Measurements from ENCODE around the gene MLF2. TPM values are rescaled to one million over a fixed set of nuclear protein-coding genes. Genes with fewer than 3 reads are reported as not detected.
A peak's percentile ranks its signal among the peaks of the same experiment; 100 is the strongest.

The MLF2 gene
- total RNA-seq: 100 to 1,000 TPM; 122 to 181 (median 151) TPM

GRCh38 chr12:6752921-6753771 is at the start of gene MLF2:
Gene MLF2, minus strand, starts transcription at chr12:6753141. Its CDS starts 807 bp downstream, at chr12:6752334.
- peak within 1 kb of the TSS; percentile 73 to 99 (median 92) for H3K4me3 ChIP-seq
- H3K4me1 ChIP-seq (replicated peaks in 1 of 2): peaks cover 12 to 13% of the 10 kb centered on the region in 2 donors
- in situ Hi-C loops (cut with MboI; ENCODE audit: low pct_unique_long_range_greater_than_20kb in 2 of 9, low sequenced_read_pairs in 9 of 9, unreplicated experiment in 9 of 9): no loop called here
- peak; percentile 85 to 90 (median 88) for ATAC-seq (replicated peaks in 6 of 8)
- peak within 1 kb of the TSS; percentile 97 to 98 for H3K27ac ChIP-seq
- 0% methylated on average over 1 to 4 of the region's 62 CpGs; no CpG with 5 or more reads in 6 of the 10 experiments for WGBS, 10 experiments

- H3K4me3 ChIP-seq: no peak overlapping the region
- no peaks in the 10 kb centered on the region for H3K4me1 ChIP-seq (replicated peaks in 1 of 2)
- ATAC-seq (replicated peaks in 6 of 8): no peak
- 68 to 100% (median 87%) methylated on average over 1 to 5 of the region's 5 CpGs for WGBS, 10 experiments
- no peak overlapping the region for H3K27ac ChIP-seq
- in situ Hi-C loops (cut with MboI; ENCODE audit: low pct_unique_long_range_greater_than_20kb in 2 of 9, low sequenced_read_pairs in 9 of 9, unreplicated experiment in 9 of 9): no loop called here
These were observed 46.2 kb upstream of the MLF2 start for GRCh38 chr12:6799147-6799546.

GRCh38 chr12:6796576-6796975 is 43.6 kb upstream of the MLF2 start:
- peaks cover 14% of the 10 kb centered on the region in 2 donors for H3K4me1 ChIP-seq (replicated peaks in 1 of 2)
- in situ Hi-C loops (cut with MboI; ENCODE audit: low pct_unique_long_range_greater_than_20kb in 2 of 9, low sequenced_read_pairs in 9 of 9, unreplicated experiment in 9 of 9): no loop called here
- WGBS, 10 experiments: 40 to 100% (median 80%) methylated on average over 1 to 3 of the region's 4 CpGs; no CpG with 5 or more reads in 4 of the 10 experiments
- no peak overlapping the region for H3K4me3 ChIP-seq
- no peak for ATAC-seq (replicated peaks in 6 of 8)
- H3K27ac ChIP-seq: no peak overlapping the region

- ATAC-seq (replicated peaks in 6 of 8): no peak
- in situ Hi-C loops (cut with MboI; ENCODE audit: low pct_unique_long_range_greater_than_20kb in 2 of 9, low sequenced_read_pairs in 9 of 9, unreplicated experiment in 9 of 9): no loop called here
- WGBS, 10 experiments: 22 to 90% (median 83%) methylated on average over 1 to 2 of the region's 2 CpGs; no CpG with 5 or more reads in 1 of the 10 experiments
- Histone ChIP-seq H3K4me3 (no peak overlapping the region), H3K27ac (no peak overlapping the region), H3K4me1 (replicated peaks in 1 of 2) (peaks cover 14% of the 10 kb centered on the region in 2 donors)
These were observed 42.1 kb upstream of the MLF2 start for GRCh38 chr12:6795088-6795487.

GRCh38 chr12:6792522-6793201 is 39.7 kb upstream of the MLF2 start:
- in situ Hi-C loops (cut with MboI; ENCODE audit: low pct_unique_long_range_greater_than_20kb in 2 of 9, low sequenced_read_pairs in 9 of 9, unreplicated experiment in 9 of 9): no loop called here
- peak; percentile 18 to 90 (median 88) for ATAC-seq (replicated peaks in 6 of 8)
- Histone ChIP-seq H3K4me1 (replicated peaks in 1 of 2) (peaks cover 14% of the 10 kb centered on the region in 2 donors), H3K27ac (peak overlapping the region; percentile 47 to 66), H3K4me3 (no peak overlapping the region)
- WGBS, 10 experiments: 0 to 100% (median 7%) methylated on average over 1 to 4 of the region's 12 CpGs; no CpG with 5 or more reads in 2 of the 10 experiments

- H3K27ac ChIP-seq: peak overlapping the region in 1 of 2 donors; percentile 66
- WGBS, 10 experiments: 47 to 100% (median 83%) methylated on average over 1 to 11 of the region's 13 CpGs; no CpG with 5 or more reads in 2 of the 10 experiments
- no peak overlapping the region for H3K4me3 ChIP-seq
- in situ Hi-C loops (cut with MboI; ENCODE audit: low pct_unique_long_range_greater_than_20kb in 2 of 9, low sequenced_read_pairs in 9 of 9, unreplicated experiment in 9 of 9): no loop called here
- peaks cover 15 to 16% of the 10 kb centered on the region in 2 donors for H3K4me1 ChIP-seq (replicated peaks in 1 of 2)
- ATAC-seq (replicated peaks in 6 of 8): peak in 2 of 8 experiments; percentile 5
These were observed 39.1 kb upstream of the MLF2 start for GRCh38 chr12:6791931-6792520.

GRCh38 chr12:6790496-6791150 is 37.7 kb upstream of the MLF2 start:
- in situ Hi-C loops (cut with MboI; ENCODE audit: low pct_unique_long_range_greater_than_20kb in 2 of 9, low sequenced_read_pairs in 9 of 9, unreplicated experiment in 9 of 9): no loop called here
- WGBS, 10 experiments: 65 to 100% (median 88%) methylated on average over 3 to 9 of the region's 12 CpGs; no CpG with 5 or more reads in 2 of the 10 experiments
- H3K4me1 ChIP-seq (replicated peaks in 1 of 2): peaks cover 21 to 22% of the 10 kb centered on the region in 2 donors
- no peak for ATAC-seq (replicated peaks in 6 of 8)
- H3K4me3 ChIP-seq: no peak overlapping the region
- no peak overlapping the region for H3K27ac ChIP-seq

- peak in 2 of 8 experiments; percentile 70 to 89 for ATAC-seq (replicated peaks in 6 of 8)
- H3K27ac ChIP-seq: no peak within 1 kb of the TSS
- in situ Hi-C loops (cut with MboI; ENCODE audit: low pct_unique_long_range_greater_than_20kb in 2 of 9, low sequenced_read_pairs in 9 of 9, unreplicated experiment in 9 of 9): no loop called here
- peaks cover 21 to 22% of the 10 kb centered on the region in 2 donors for H3K4me1 ChIP-seq (replicated peaks in 1 of 2)
- no peak within 1 kb of the TSS for H3K4me3 ChIP-seq
- WGBS, 10 experiments: 28 to 100% (median 68%) methylated on average over 1 to 8 of the region's 18 CpGs; no CpG with 5 or more reads in 1 of the 10 experiments
These were observed 36.3 kb upstream of the MLF2 start, which contains the start of gene CD4 for GRCh38 chr12:6788972-6789924. Gene CD4, plus strand, starts transcription at chr12:6789528. Its CDS starts 10,611 bp downstream, at chr12:6800139.

GRCh38 chr12:6787309-6787708 is 34.4 kb upstream of the MLF2 start:
- Histone ChIP-seq H3K27ac (no peak overlapping the region), H3K4me3 (no peak overlapping the region), H3K4me1 (replicated peaks in 1 of 2) (peaks cover 10 to 11% of the 10 kb centered on the region in 2 donors)
- ATAC-seq (replicated peaks in 6 of 8): no peak
- in situ Hi-C loops (cut with MboI; ENCODE audit: low pct_unique_long_range_greater_than_20kb in 2 of 9, low sequenced_read_pairs in 9 of 9, unreplicated experiment in 9 of 9): no loop called here
- WGBS, 10 experiments: 97 to 100% (median 100%) methylated on average over 2 to 5 of the region's 5 CpGs; no CpG with 5 or more reads in 4 of the 10 experiments

GRCh38 chr12:6786416-6787094 is 33.6 kb upstream of the MLF2 start:
- Histone ChIP-seq H3K4me1 (replicated peaks in 1 of 2) (peaks cover 7% of the 10 kb centered on the region in 2 donors), H3K4me3 (no peak overlapping the region), H3K27ac (no peak overlapping the region)
- in situ Hi-C loops (cut with MboI; ENCODE audit: low pct_unique_long_range_greater_than_20kb in 2 of 9, low sequenced_read_pairs in 9 of 9, unreplicated experiment in 9 of 9): no loop called here
- 49 to 100% (median 82%) methylated on average over 1 to 9 of the region's 9 CpGs for WGBS, 10 experiments
- ATAC-seq (replicated peaks in 6 of 8): peak in 1 of 8 experiments; percentile 41

- WGBS, 10 experiments: 18 to 93% (median 80%) methylated on average over 1 to 5 of the region's 5 CpGs; no CpG with 5 or more reads in 3 of the 10 experiments
- ATAC-seq (replicated peaks in 6 of 8): no peak
- no peak overlapping the region for H3K4me3 ChIP-seq
- peaks cover 10 to 11% of the 10 kb centered on the region in 2 donors for H3K4me1 ChIP-seq (replicated peaks in 1 of 2)
- H3K27ac ChIP-seq: no peak overlapping the region
- in situ Hi-C loops (cut with MboI; ENCODE audit: low pct_unique_long_range_greater_than_20kb in 2 of 9, low sequenced_read_pairs in 9 of 9, unreplicated experiment in 9 of 9): no loop called here
These were observed 31.8 kb upstream of the MLF2 start for GRCh38 chr12:6784761-6785160.
